Common myeloid progenitor, CD34-positive (primary cell): ENCODE data around the gene MED12.

Experiments used
- CTCF ChIA-PET: fragments of 350-600 bp; sonication (Branson Sonifier 250); formaldehyde crosslinking; loops from one replicate; lab custom pipeline; 2021; ENCODE audit warnings: antibody characterized with exemption; lab: Charles Lee
- POLR2A ChIA-PET: fragments of 350-600 bp; sonication (Branson Sonifier 250); formaldehyde crosslinking; loops from one replicate; lab custom pipeline; 2021; ENCODE audit warnings: antibody characterized with exemption; lab: Charles Lee
- DNase-seq, 3 donors: peaks; one replicate each; pipeline versions ENCODE4 v3.0.0 to v3.0.0-alpha.2; 2013
- H3K27ac ChIP-seq, 2 experiments: 1 replicate in 1 of 2; 2 replicates in 1 of 2; pipeline ENCODE4 v1.7.0; 2013; ENCODE audit warnings: inconsistent platforms in 2 of 2, low read length in 2 of 2, mild to moderate bottlenecking in 2 of 2, low read depth in 1 of 2, moderate library complexity in 1 of 2; ENCODE audit not compliant: severe bottlenecking in 2 of 2, insufficient read depth in 1 of 2, poor library complexity in 1 of 2
- H3K27me3 ChIP-seq, 5 experiments: replicated peaks in 2 of 5; 1 replicate in 3 of 5; 2 replicates in 2 of 5; pipeline versions ENCODE4 v1.6.1 to v1.7.0; 2013; ENCODE audit warnings: low read length in 4 of 5, mild to moderate bottlenecking in 2 of 5, moderate library complexity in 2 of 5, inconsistent platforms in 1 of 5; ENCODE audit not compliant: insufficient read depth in 5 of 5, control insufficient read depth in 4 of 5
- H3K36me3 ChIP-seq, 4 experiments: 1 replicate in 2 of 4; 2 replicates in 2 of 4; pipeline versions ENCODE4 v1.6.1 to v1.7.0; 2013; ENCODE audit warnings: low read length in 3 of 4, control low read depth in 1 of 4, mild to moderate bottlenecking in 1 of 4; ENCODE audit not compliant: control insufficient read depth in 4 of 4, insufficient read depth in 4 of 4
- H3K4me1 ChIP-seq, 4 experiments: 1 replicate in 3 of 4; 2 replicates in 1 of 4; pipeline versions ENCODE4 v1.6.1 to v1.7.1; 2013; ENCODE audit warnings: low read length in 3 of 4, mild to moderate bottlenecking in 3 of 4, control low read depth in 1 of 4, inconsistent platforms in 1 of 4, moderate library complexity in 1 of 4; ENCODE audit not compliant: control insufficient read depth in 4 of 4, insufficient read depth in 4 of 4; ENCODE audit errors: control extremely low read depth in 1 of 4
- H3K4me3 ChIP-seq, 7 experiments: 1 replicate in 4 of 7; 2 replicates in 3 of 7; pipeline versions ENCODE4 v1.5.1 to v1.7.0; 2013; ENCODE audit warnings: mild to moderate bottlenecking in 7 of 7, low read length in 6 of 7, moderate library complexity in 6 of 7, inconsistent platforms in 2 of 7, low read depth in 2 of 7, control low read depth in 1 of 7; ENCODE audit not compliant: insufficient read depth in 4 of 7, control insufficient read depth in 1 of 7; ENCODE audit errors: extremely low read depth in 1 of 7
- H3K9me3 ChIP-seq, 5 experiments: 1 replicate in 4 of 5; 2 replicates in 1 of 5; pipeline versions ENCODE4 v1.6.1 to v1.7.1; 2013; ENCODE audit warnings: low read length in 4 of 5, mild to moderate bottlenecking in 2 of 5, inconsistent platforms in 1 of 5, low read depth in 1 of 5, moderate library complexity in 1 of 5; ENCODE audit not compliant: control insufficient read depth in 4 of 5, insufficient read depth in 2 of 5; ENCODE audit errors: control extremely low read depth in 1 of 5
- WGBS: methylation state at CpG from one replicate; pipeline ENCODE4 v1.1.5; 2013; ENCODE audit not compliant: insufficient coverage; 5-methylcytosine and 5-hydroxymethylcytosine counted together

Gene MED12

DNA sequence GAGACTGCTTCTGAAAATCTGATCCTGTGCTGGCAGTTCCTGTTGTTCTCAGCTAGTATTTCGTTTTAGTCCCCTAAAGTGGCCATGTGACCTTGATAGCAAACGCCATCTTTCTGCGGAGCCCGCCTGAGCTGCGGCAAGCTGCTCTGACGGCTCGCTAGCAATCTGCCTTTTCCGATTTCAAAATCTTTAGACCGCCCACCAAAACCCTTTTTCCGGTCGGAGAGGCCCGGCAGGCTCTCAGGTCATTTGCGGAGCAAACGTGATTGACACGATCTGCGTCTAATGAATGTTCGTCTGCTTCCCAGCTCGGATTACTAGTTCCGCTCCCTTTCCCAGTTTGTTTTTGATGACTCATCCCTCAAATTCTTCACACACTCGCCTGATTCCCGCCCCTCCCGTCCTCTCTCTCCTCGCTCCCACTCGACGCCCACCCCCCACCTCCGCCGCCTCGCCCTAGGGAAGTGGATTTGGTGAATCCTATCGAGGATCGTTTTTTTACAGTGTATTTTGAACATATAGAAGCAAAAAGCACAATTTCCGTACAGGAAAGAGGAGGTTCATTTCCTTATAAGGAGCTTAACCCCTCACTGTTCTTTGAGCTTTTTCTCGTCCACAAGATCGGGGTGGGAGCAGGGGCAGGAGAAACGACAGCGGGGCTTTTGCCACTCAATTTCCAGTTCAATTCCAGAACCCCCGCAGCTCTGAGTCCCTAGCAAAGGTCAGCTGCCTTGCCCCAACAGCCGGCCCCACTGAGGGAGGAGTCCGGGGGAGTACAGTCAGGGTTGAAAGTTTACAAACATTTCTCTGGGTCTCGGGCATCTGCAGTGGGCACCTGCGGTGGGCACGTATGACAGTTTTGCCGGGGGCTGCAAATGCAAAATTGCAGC is 63.8 kb downstream of the MED12 start:
- POLR2A ChIA-PET, result interaction anchor here (0.7 to 1.3 kb wide), 2 partner anchors 72 to 114 kb away, joined by 3 to 5 read pairs; partner anchors contain the start of genes SNX12 and ZMYM3
- peak; percentile 92 to 96 (median 96) for DNase-seq
- Histone ChIP-seq H3K27ac (peak overlapping the region; percentile 93 to 97), H3K36me3 (no peaks in the 10 kb centered on the region), H3K27me3 (no peaks in the 10 kb centered on the region), H3K4me1 (peaks cover 4 to 14% (median 9%) of the 10 kb centered on the region in 4 experiments), H3K4me3 (peak overlapping the region; percentile 14 to 79 (median 57)), H3K9me3 (no peaks in the 10 kb centered on the region)
- CTCF ChIA-PET, result interaction anchor here (0.9 to 3.2 kb wide), 6 partner anchors 11 to 211 kb away, joined by 3 to 8 read pairs (median 3); partner anchors contain the start of gene TAF1
- WGBS, result 31% methylated on average over 32 of the region's 42 CpGs

- H3K36me3 ChIP-seq, result no peaks in the 10 kb centered on the region
- no peaks in the 10 kb centered on the region for H3K27me3 ChIP-seq
- no peak for DNase-seq
- POLR2A ChIA-PET, result interaction anchor here (1.3 kb wide), 1 partner anchor 72 kb away, joined by 5 read pairs; the partner anchor contains the start of gene ZMYM3
- H3K4me1 ChIP-seq, result peaks cover 4 to 14% (median 9%) of the 10 kb centered on the region in 4 experiments
- H3K9me3 ChIP-seq, result no peaks in the 10 kb centered on the region
- CTCF ChIA-PET, result interaction anchor here (1.2 to 3.2 kb wide), 3 partner anchors 82 to 212 kb away, joined by 3 to 8 read pairs (median 3); no protein-coding TSS in a partner anchor
- H3K27ac ChIP-seq, result peak overlapping the region; percentile 93 to 97
- WGBS, result 51% methylated on average over 2 of the region's 2 CpGs
- H3K4me3 ChIP-seq, result peak overlapping the region in 4 of 7 experiments; percentile 40 to 79 (median 64)
Measured at GRCh38 chrX:71182871-71183270, 64.5 kb downstream of the MED12 start.

DNA sequence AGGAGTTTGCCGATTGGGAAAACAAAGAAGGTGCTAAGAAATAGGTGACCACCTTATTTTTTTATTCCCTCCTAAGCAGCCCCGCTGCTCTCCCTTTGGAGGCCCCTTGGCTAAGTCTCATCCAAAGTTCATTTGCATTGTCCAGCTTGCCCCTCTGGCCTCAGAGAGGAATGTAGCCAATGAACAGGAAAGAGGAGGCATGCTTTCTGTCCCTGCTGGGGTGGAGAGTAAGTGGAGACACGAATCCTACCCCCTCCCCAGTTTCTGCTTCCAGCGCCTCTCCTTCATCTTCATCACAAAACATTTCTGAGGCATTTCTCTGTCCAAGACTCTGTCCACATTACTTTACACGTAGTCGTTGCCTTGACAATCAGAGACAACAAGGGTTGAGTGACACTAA is 64.9 kb downstream of the MED12 start:
- CTCF ChIA-PET, result interaction anchor here (1.2 to 3.2 kb wide), 3 partner anchors 82 to 213 kb away, joined by 3 to 8 read pairs (median 3); no protein-coding TSS in a partner anchor
- 66% methylated on average over 4 of the region's 6 CpGs for WGBS
- POLR2A ChIA-PET, result no interaction called here
- H3K27ac ChIP-seq, result peak overlapping the region in 1 of 2 experiments; percentile 38
- no peaks in the 10 kb centered on the region for H3K9me3 ChIP-seq
- no peak for DNase-seq
- peaks cover 4 to 14% (median 9%) of the 10 kb centered on the region in 4 experiments for H3K4me1 ChIP-seq
- H3K27me3 ChIP-seq, result no peaks in the 10 kb centered on the region
- no peak overlapping the region for H3K4me3 ChIP-seq
- H3K36me3 ChIP-seq, result no peaks in the 10 kb centered on the region

GRCh38 chrX:71184092-71184491 is 65.7 kb downstream of the MED12 start:
- H3K4me3 ChIP-seq, result no peak overlapping the region
- POLR2A ChIA-PET, result no interaction called here
- CTCF ChIA-PET, result no interaction called here
- no peaks in the 10 kb centered on the region for H3K27me3 ChIP-seq
- 44% methylated on average over 1 of the region's 5 CpGs for WGBS
- no peaks in the 10 kb centered on the region for H3K36me3 ChIP-seq
- H3K9me3 ChIP-seq, result no peaks in the 10 kb centered on the region
- no peak overlapping the region for H3K27ac ChIP-seq
- peaks cover 4 to 14% (median 9%) of the 10 kb centered on the region in 4 experiments for H3K4me1 ChIP-seq
- DNase-seq, result no peak

GRCh38 chrX:71184803-71185495 is 66.6 kb downstream of the MED12 start:
- CTCF ChIA-PET, result no interaction called here
- no peak for DNase-seq
- no peaks in the 10 kb centered on the region for H3K27me3 ChIP-seq
- no peaks in the 10 kb centered on the region for H3K36me3 ChIP-seq
- POLR2A ChIA-PET, result no interaction called here
- H3K4me1 ChIP-seq, result peaks cover 4 to 14% (median 9%) of the 10 kb centered on the region in 4 experiments
- no peak overlapping the region for H3K4me3 ChIP-seq
- 55% methylated on average over 3 of the region's 4 CpGs for WGBS
- H3K9me3 ChIP-seq, result no peaks in the 10 kb centered on the region
- peak overlapping the region; percentile 20 to 31 for H3K27ac ChIP-seq

GRCh38 chrX:71191248-71191647 is 72.9 kb downstream of the MED12 start:
- no peaks in the 10 kb centered on the region for H3K36me3 ChIP-seq
- ChIA-PET CTCF (interaction anchor here (1.3 kb wide), 1 partner anchor 11 kb away, joined by 5 read pairs; no protein-coding TSS in a partner anchor), POLR2A (no interaction called here)
- H3K9me3 ChIP-seq, result no peaks in the 10 kb centered on the region
- DNase-seq, result no peak
- H3K27me3 ChIP-seq, result no peaks in the 10 kb centered on the region
- no peak overlapping the region for H3K27ac ChIP-seq
- H3K4me3 ChIP-seq, result no peak overlapping the region
- H3K4me1 ChIP-seq, result peaks cover 0 to 6% (median 4%) of the 10 kb centered on the region in 4 experiments
